GM19468 (cell line): ENCODE data around the gene DDX6.

Experiments
- ATAC-seq: cut with Tn5 transposase; IDR thresholded peaks from one replicate; pipeline ENCODE4 v1.9.1; 2021; ENCODE audit warnings: mild to moderate bottlenecking, moderate library complexity, moderate number of reproducible peaks; ENCODE audit not compliant: unreplicated experiment; ENCODE audit errors: extremely low read depth

The DDX6 gene

DNA sequence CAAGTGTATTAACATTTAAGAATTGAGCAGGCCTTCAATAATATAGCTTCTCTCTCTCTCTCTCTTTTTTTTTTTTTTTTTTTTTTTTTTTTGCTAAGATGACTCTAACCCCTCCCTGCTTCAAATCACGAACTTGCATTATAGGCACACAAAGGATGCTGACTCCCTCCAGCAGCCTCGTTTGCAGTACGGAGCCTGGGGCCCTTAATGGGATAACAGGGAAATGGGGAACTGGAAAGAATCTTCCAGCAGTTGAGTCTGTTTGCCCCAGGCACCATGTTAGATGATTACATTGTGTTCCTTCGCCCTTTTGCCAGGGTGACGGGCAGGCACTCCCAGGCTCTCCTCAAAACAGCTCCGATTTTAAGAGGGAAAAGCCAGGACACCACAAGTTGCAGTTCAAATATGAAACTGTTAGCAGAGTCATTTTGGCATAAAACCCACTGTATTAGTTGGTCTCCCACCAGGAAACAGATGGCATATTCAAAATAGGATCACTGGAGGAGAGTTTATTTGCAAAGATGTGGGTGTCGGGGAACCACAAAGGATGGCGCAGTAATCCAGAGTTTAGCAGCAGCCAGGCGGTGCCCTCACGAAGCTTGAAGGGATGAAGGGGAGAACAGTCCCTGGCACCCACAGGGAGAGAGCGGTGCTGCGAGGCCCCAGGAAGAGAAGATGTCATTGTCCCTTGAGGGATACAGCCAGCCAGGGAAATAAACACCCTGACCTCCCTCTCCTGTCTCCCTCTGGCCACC lies 85.0 kb downstream of the DDX6 start:
- no peak for ATAC-seq

DNA sequence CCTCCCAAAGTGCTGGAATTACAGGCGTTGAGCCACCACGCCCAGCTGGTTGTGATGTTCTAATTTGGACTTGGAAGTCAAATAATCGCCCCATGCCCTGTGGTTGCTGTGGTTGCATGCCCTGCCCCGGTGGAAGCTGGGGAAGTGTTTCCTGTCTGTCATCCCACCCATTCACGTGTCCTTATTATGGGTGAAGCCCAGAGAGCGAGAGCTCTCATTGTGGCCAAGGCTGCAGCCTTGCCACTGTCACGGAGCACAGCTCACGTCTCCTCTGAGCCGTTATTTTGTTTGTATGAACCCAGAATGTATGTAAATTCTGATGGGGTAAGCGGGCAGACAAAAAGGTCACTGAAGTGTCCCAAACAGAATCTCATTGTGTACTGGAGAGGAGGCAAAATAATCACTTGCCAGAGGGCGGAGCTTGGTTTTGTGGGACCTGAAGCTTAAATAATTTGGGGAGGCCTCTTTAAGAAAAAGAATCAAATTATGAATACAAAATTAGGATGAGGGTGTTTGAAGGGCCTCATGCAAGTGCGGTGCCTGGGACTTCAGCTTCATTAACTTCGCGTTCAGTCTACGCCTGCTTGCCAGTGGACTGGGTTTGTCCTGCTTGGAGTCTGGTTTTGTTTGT lies 85.7 kb downstream of the DDX6 start:
- no peak for ATAC-seq

DNA sequence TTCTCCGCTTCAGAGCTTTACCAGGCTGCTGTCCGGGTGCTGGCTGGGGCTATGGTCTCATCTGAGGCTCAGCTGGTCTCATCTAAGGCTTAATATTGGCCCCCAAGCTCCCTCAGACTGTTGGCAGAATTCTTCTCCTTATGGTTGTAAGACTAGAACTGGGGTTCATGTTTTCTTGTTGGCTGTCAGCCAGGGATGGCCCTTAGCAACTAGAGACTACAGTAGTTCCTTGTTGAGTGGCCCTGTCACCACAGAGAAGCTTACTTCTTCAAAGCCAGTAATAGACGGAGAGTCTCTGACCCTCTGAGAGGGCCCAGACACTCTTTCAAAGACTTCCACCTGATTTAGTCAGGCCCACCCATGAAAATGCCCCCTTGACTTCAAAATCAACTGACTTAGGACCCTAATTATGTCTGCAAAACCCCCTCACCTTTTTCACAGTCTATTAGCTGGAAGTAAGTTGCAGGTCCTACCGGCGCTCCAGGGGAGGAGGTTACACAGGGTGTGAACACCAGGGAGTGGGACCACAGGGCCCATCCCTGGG lies 87.3 kb downstream of the DDX6 start:
- ATAC-seq, result no peak

DNA sequence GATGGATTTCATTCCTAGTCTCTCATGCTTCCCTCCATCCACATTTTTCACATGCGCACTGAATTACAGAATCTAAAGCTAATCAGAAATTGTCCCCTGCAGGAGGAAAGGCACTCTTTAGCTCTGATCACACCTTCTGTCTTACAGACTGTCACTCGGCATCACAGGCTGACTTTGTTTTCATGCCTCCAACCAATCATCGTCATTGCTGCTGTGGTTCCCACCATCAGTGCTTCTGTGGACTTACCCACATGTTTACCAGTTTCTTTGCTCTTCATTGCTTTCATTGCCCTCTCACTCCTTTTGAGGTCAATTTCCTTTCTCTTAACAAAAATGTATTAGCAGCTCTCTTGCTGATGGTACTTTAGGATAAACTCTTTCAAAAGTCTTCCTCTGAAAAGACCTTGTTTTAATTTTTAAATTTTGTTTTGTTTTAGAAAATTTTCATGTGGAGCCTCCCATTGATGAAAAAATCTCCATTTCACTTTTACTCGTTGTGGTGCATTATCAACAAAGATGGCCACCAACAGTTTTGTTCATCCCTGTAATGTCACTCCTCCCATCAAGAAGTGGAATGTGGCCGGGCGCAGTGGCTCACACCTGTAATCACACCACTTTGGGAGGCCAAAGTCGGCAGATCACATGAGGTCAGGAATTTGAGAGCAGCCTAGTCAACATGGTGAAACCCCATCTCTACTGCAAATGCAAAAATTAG lies 91.3 kb downstream of the DDX6 start:
- no peak for ATAC-seq
